KMS-11 (cell line): Measurements from ENCODE around the gene GRIK3.

Experiments
- H2AFZ ChIP-seq: fragments of 200-600 bp; sonication (generic); 2 replicates; pipeline ENCODE4 v1.6.1; 2016; ENCODE audit warnings: antibody characterized with exemption, mixed run types, low read depth
- H3K27ac ChIP-seq: fragments of 200-600 bp; sonication (generic); 2 replicates; pipeline ENCODE4 v1.6.1; 2016; ENCODE audit warnings: mild to moderate bottlenecking, mixed run types
- H3K27me3 ChIP-seq: fragments of 200-600 bp; sonication (generic); 2 replicates; pipeline ENCODE4 v1.6.1; 2017; ENCODE audit warnings: mild to moderate bottlenecking, low read depth, mixed run types, moderate library complexity; ENCODE audit not compliant: insufficient read depth
- H3K36me3 ChIP-seq: fragments of 200-600 bp; sonication (generic); 2 replicates; pipeline ENCODE4 v1.6.1; 2017; ENCODE audit warnings: mild to moderate bottlenecking, mixed run types; ENCODE audit not compliant: insufficient read depth
- H3K4me1 ChIP-seq: fragments of 200-600 bp; sonication (generic); 2 replicates; pipeline ENCODE4 v1.6.1; 2016; ENCODE audit warnings: mild to moderate bottlenecking, low read depth, mixed run types; ENCODE audit not compliant: poor library complexity, severe bottlenecking
- H3K4me2 ChIP-seq: fragments of 200-600 bp; sonication (generic); 2 replicates; pipeline ENCODE4 v1.7.0; 2016; ENCODE audit warnings: mild to moderate bottlenecking, mixed run types
- H3K4me3 ChIP-seq: fragments of 200-600 bp; sonication (generic); IDR thresholded peaks from 2 replicates; pipeline ENCODE4 v1.6.1; 2017; ENCODE audit warnings: low read depth, low read length, mixed read lengths; ENCODE audit not compliant: insufficient read depth
- H3K79me2 ChIP-seq: fragments of 200-600 bp; sonication (generic); 2 replicates; pipeline ENCODE4 v1.6.1; 2016; ENCODE audit warnings: low read depth, mixed run types; ENCODE audit not compliant: insufficient read depth
- H3K9ac ChIP-seq: fragments of 200-600 bp; sonication (generic); 2 replicates; pipeline ENCODE4 v1.6.1; 2016; ENCODE audit warnings: mild to moderate bottlenecking, mixed run types
- H4K20me1 ChIP-seq: fragments of 200-600 bp; sonication (generic); 2 replicates; pipeline ENCODE4 v1.6.1; 2016; ENCODE audit warnings: mild to moderate bottlenecking, mixed run types; ENCODE audit not compliant: insufficient read depth
- CTCF ChIP-seq: fragments of 200-600 bp; sonication (generic); conservative IDR thresholded peaks from 2 replicates; pipeline ENCODE4 v1.6.1; 2017; ENCODE audit warnings: low read depth, mild to moderate bottlenecking, antibody characterized with exemption, low read length, moderate library complexity, mixed read lengths

Gene GRIK3

GRCh38 chr1:36880155-36881067 lies 153.9 kb downstream of the GRIK3 start:
- TF ChIP-seq CTCF, result no peak
- Histone ChIP-seq H2AFZ (no peak overlapping the region), H3K79me2 (no peaks in the 10 kb centered on the region), H3K27ac (no peak overlapping the region), H4K20me1 (no peaks in the 10 kb centered on the region), H3K36me3 (no peaks in the 10 kb centered on the region), H3K4me2 (no peak overlapping the region), H3K4me3 (no peak overlapping the region), H3K9ac (no peak overlapping the region), H3K4me1 (no peaks in the 10 kb centered on the region), H3K27me3 (peaks cover 6% of the 10 kb centered on the region; the same call in 1 of the 2 replicates)

GRCh38 chr1:36879613-36880012 lies 154.7 kb downstream of the GRIK3 start:
- Histone ChIP-seq H3K36me3 (no peaks in the 10 kb centered on the region), H3K9ac (no peak overlapping the region), H3K4me3 (no peak overlapping the region), H3K79me2 (no peaks in the 10 kb centered on the region), H4K20me1 (no peaks in the 10 kb centered on the region), H3K4me2 (no peak overlapping the region), H3K27ac (no peak overlapping the region), H2AFZ (no peak overlapping the region), H3K4me1 (no peaks in the 10 kb centered on the region), H3K27me3 (peaks cover 6% of the 10 kb centered on the region; the same call in 1 of the 2 replicates)
- no peak for TF ChIP-seq CTCF

- Histone ChIP-seq H3K27ac (no peak overlapping the region), H3K4me2 (no peak overlapping the region), H4K20me1 (no peaks in the 10 kb centered on the region), H3K79me2 (no peaks in the 10 kb centered on the region), H2AFZ (no peak overlapping the region), H3K36me3 (no peaks in the 10 kb centered on the region), H3K4me3 (no peak overlapping the region), H3K27me3 (peaks cover 5% of the 10 kb centered on the region; the same call in 1 of the 2 replicates), H3K9ac (no peak overlapping the region), H3K4me1 (no peaks in the 10 kb centered on the region)
- TF ChIP-seq CTCF, result no peak
These were observed 157.3 kb downstream of the GRIK3 start for GRCh38 chr1:36876990-36877389.

- H3K4me2 ChIP-seq, result no peak overlapping the region
- H3K36me3 ChIP-seq, result no peaks in the 10 kb centered on the region
- peaks cover 3% of the 10 kb centered on the region; the same call in 1 of the 2 replicates for H3K27me3 ChIP-seq
- H2AFZ ChIP-seq, result no peak overlapping the region
- H3K27ac ChIP-seq, result no peak overlapping the region
- H3K4me1 ChIP-seq, result no peaks in the 10 kb centered on the region
- no peaks in the 10 kb centered on the region for H3K79me2 ChIP-seq
- no peak overlapping the region for H3K4me3 ChIP-seq
- no peaks in the 10 kb centered on the region for H4K20me1 ChIP-seq
- H3K9ac ChIP-seq, result no peak overlapping the region
- TF ChIP-seq CTCF, result no peak
These were observed 159.8 kb downstream of the GRIK3 start for GRCh38 chr1:36874271-36875060.
